Ovary (tissue), 3 donors: ENCODE data around the gene NAV1.

Experiments used
- CTCF ChIP-seq, 3 donors: fragments of 450-650 bp in 2 of 3; fragments of 200-600 bp in 1 of 3; IDR thresholded peaks; one replicate each; pipeline versions ENCODE4 v1.5.1 to v1.8.0; 2016 to 2022; ENCODE audit warnings: antibody characterized with exemption in 3 of 3, mild to moderate bottlenecking in 1 of 3
- POLR2A ChIP-seq: fragments of 450-650 bp; IDR thresholded peaks from one replicate; pipeline ENCODE4 v1.6.1; 2017; ENCODE audit warnings: antibody characterized with exemption, mild to moderate bottlenecking, moderate library complexity
- donor health status: DM: no; HTN: no; CAD: no.

GRCh38 chr1:201500670-201501120 lies 38.2 kb upstream of the NAV1 start:
- TF ChIP-seq CTCF (IDR thresholded peaks at IDR 0.05) = no peak
- TF ChIP-seq POLR2A = no peak
